ENCODE measurements around the gene NOS1AP.

NOS1AP gene

DNA sequence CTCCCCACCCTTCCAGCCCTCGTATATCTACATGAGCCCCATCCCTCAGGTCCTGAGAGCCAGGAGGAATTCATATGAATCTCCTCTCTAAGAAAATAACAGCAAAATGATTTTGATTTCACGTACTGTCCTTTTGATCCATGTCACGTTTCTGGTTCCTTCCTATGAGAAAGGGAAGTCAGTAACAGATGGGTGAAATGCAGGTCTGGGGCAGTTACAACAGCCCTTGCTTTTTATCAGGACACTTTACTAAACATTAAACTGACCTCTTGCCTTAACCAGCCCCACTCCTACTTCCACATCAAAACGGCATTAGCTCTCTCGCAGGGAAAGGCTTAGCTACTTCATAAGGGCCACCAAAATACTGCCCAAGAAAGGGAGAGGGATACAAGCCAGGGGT is 248.1 kb downstream of the NOS1AP start:
- H3K4me3 ChIP-seq (ENCODE audit: low read length, poor library complexity, severe bottlenecking) = no peak overlapping the region
- TF ChIP-seq EZH2phosphoT487 (IDR thresholded peaks at IDR 0.05; ENCODE audit: borderline replicate concordance) = no peak
- TF ChIP-seq, protein P1, sequence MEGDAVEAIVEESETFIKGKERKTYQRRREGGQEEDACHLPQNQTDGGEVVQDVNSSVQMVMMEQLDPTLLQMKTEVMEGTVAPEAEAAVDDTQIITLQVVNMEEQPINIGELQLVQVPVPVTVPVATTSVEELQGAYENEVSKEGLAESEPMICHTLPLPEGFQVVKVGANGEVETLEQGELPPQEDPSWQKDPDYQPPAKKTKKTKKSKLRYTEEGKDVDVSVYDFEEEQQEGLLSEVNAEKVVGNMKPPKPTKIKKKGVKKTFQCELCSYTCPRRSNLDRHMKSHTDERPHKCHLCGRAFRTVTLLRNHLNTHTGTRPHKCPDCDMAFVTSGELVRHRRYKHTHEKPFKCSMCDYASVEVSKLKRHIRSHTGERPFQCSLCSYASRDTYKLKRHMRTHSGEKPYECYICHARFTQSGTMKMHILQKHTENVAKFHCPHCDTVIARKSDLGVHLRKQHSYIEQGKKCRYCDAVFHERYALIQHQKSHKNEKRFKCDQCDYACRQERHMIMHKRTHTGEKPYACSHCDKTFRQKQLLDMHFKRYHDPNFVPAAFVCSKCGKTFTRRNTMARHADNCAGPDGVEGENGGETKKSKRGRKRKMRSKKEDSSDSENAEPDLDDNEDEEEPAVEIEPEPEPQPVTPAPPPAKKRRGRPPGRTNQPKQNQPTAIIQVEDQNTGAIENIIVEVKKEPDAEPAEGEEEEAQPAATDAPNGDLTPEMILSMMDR (conservative IDR thresholded peaks at IDR 0.05; ENCODE audit: low read length) = no peak
- no peaks in the 10 kb centered on the region for H3K9me3 ChIP-seq (ENCODE audit: insufficient read depth, low read depth, low read length)
- H3K4me1 ChIP-seq (ENCODE audit: insufficient read depth, low read length, poor library complexity, severe bottlenecking) = peaks cover 31% of the 10 kb centered on the region
- H3K79me2 ChIP-seq (ENCODE audit: insufficient read depth, low read length) = no peaks in the 10 kb centered on the region
- no peaks in the 10 kb centered on the region for H3K9me2 ChIP-seq (replicated peaks; ENCODE audit: low read depth, low read length)
- H3F3A ChIP-seq (ENCODE audit: low read depth) = no peaks in the 10 kb centered on the region
- no peaks in the 10 kb centered on the region for H3K27me3 ChIP-seq (ENCODE audit: insufficient read depth, low read length, poor library complexity, severe bottlenecking)
- no peak overlapping the region for H3K4me2 ChIP-seq (ENCODE audit: low read depth, low read length, poor library complexity, severe bottlenecking)
- no peak overlapping the region for H3K9ac ChIP-seq (ENCODE audit: low read depth, low read length, poor library complexity, severe bottlenecking)
- H3K36me3 ChIP-seq (ENCODE audit: insufficient read depth, low read length) = no peaks in the 10 kb centered on the region
- H4K20me1 ChIP-seq (ENCODE audit: insufficient read depth, low read length, poor library complexity, severe bottlenecking) = no peaks in the 10 kb centered on the region
- no peak overlapping the region for H2AFZ ChIP-seq (ENCODE audit: low read length)

DNA sequence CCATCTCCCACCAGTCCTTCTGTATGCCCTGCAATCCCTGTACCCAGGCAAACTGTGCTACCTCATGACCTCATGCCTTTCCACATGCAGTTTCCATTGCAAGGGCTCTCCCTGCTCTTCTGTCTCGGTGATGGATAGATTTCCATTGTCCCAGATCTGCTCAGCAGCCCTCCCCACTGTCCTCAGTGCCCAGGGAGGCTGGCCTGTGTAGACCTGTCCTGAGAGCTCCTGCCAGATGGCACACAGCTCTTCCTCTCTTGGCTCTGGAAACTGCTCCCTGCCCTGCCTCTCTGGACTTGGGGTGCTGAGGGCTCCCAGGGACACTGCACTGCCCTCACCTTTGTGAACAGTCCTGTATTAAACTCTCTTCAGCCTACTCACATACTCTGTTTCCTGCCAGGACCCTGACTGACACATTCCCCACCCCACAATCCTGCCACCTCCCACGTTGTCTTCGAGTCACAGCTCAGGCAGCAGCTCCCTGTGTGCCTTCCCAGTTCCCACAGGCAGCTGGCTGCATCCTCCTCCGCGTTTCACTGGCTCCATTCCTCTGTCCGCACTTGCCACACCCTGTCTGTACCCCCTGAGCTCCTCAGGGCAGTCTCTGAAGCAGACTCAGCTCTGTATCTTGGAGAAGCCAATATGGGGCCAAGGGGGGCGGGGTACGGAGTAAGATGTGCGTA is 250.1 kb downstream of the NOS1AP start:
- H3K79me2 ChIP-seq (ENCODE audit: insufficient read depth, low read length) = no peaks in the 10 kb centered on the region
- no peak overlapping the region for H3K4me2 ChIP-seq (ENCODE audit: low read depth, low read length, poor library complexity, severe bottlenecking)

DNA sequence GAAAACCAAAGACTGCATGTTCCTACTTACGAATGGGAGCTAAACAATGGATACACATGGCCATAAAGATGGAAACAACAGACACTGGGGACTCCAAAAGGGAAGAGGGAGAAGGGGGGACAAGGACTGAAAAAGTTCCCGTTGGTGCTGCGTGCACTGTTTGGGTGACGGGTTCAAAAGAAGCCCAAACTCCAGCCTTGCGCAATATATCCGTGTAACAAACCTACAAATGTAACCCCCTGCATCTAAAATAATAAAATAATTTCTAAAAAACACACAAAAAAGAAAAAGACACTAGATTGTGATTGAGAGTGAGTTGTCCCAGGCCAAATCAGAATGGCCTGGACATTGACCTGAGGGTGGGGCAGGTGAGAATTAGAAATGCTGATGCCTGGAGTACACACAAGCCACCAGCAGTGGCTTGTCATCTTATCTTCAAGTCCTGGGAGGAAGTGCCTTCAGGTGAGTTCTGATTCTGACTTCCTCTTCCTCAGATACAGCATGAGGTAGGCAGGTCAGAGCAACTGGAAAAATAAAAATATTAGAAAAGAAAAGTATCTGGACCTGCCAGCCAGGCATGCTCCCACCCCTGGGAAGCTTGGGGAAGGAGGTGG is 252.4 kb downstream of the NOS1AP start:
- Histone ChIP-seq H3K9ac (ENCODE audit: low read depth, low read length, poor library complexity, severe bottlenecking) (no peak overlapping the region), H3K27me3 (ENCODE audit: insufficient read depth, low read length, poor library complexity, severe bottlenecking) (no peaks in the 10 kb centered on the region), H3K4me1 (ENCODE audit: insufficient read depth, low read length, poor library complexity, severe bottlenecking) (peaks cover 22% of the 10 kb centered on the region), H3F3A (ENCODE audit: low read depth) (no peaks in the 10 kb centered on the region), H4K20me1 (ENCODE audit: insufficient read depth, low read length, poor library complexity, severe bottlenecking) (no peaks in the 10 kb centered on the region), H3K4me3 (ENCODE audit: low read length, poor library complexity, severe bottlenecking) (no peak overlapping the region), H3K4me2 (ENCODE audit: low read depth, low read length, poor library complexity, severe bottlenecking) (no peak overlapping the region), H3K9me3 (ENCODE audit: insufficient read depth, low read depth, low read length) (no peaks in the 10 kb centered on the region), H3K36me3 (ENCODE audit: insufficient read depth, low read length) (no peaks in the 10 kb centered on the region), H2AFZ (ENCODE audit: low read length) (no peak overlapping the region), H3K9me2 (replicated peaks; ENCODE audit: low read depth, low read length) (no peaks in the 10 kb centered on the region), H3K79me2 (ENCODE audit: insufficient read depth, low read length) (no peaks in the 10 kb centered on the region)
- TF ChIP-seq, protein P1 (conservative IDR thresholded peaks at IDR 0.05; ENCODE audit: low read length) = no peak
- TF ChIP-seq EZH2phosphoT487 (IDR thresholded peaks at IDR 0.05; ENCODE audit: borderline replicate concordance) = no peak

More for the DNA sequence above, 250.1 kb downstream of the NOS1AP start:
- Histone ChIP-seq H3F3A (ENCODE audit: low read depth) (no peaks in the 10 kb centered on the region), H3K4me3 (ENCODE audit: low read length, poor library complexity, severe bottlenecking) (no peak overlapping the region), H2AFZ (ENCODE audit: low read length) (no peak overlapping the region), H3K27me3 (ENCODE audit: insufficient read depth, low read length, poor library complexity, severe bottlenecking) (no peaks in the 10 kb centered on the region), H3K9me2 (replicated peaks; ENCODE audit: low read depth, low read length) (no peaks in the 10 kb centered on the region), H3K9ac (ENCODE audit: low read depth, low read length, poor library complexity, severe bottlenecking) (no peak overlapping the region), H4K20me1 (ENCODE audit: insufficient read depth, low read length, poor library complexity, severe bottlenecking) (no peaks in the 10 kb centered on the region), H3K36me3 (ENCODE audit: insufficient read depth, low read length) (no peaks in the 10 kb centered on the region), H3K4me1 (ENCODE audit: insufficient read depth, low read length, poor library complexity, severe bottlenecking) (peaks cover 37% of the 10 kb centered on the region), H3K9me3 (ENCODE audit: insufficient read depth, low read depth, low read length) (no peaks in the 10 kb centered on the region)
- TF ChIP-seq, protein P1 (conservative IDR thresholded peaks at IDR 0.05; ENCODE audit: low read length) = no peak
- no peak for TF ChIP-seq EZH2phosphoT487 (IDR thresholded peaks at IDR 0.05; ENCODE audit: borderline replicate concordance)
